Measurements from ENCODE around the gene EIF4G3.

DNA sequence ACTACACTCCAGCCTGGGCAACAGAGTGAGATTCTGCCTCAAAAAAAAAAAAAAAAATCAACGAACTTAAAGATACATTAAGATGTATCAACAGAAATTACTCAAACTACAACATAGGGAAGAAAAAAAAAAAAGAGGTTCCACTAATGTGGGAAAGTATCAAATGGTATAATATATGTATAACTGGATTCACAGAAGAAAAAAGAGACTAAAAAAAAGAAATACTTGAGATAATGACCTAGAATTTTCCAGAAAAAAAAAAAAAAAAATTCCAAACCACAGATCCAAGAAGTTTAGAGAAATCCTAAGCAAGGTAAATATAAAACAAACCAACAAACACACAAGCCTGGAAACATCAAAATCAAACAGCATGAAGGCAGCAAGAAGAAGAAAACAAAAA is 45.5 kb downstream of the EIF4G3 start:
- TF ChIP-seq TAF1 (IDR thresholded peaks at IDR 0.05; ENCODE audit: borderline replicate concordance, low read depth, low read length) (no peak), POLR2A (IDR thresholded peaks at IDR 0.05; ENCODE audit: low read depth, low read length) (no peak), POLR2AphosphoS5 (IDR thresholded peaks at IDR 0.05; ENCODE audit: low read depth, low read length) (no peak)
